B cell (primary cell): ENCODE results near the gene PLA2G4E. TPM values are rescaled to one million over a fixed set of nuclear protein-coding genes. Genes with fewer than 3 reads are reported as not detected.

ENCODE experiments used
- ATAC-seq: fragments of 200-7000 bp; cut with Tn5 transposase; one replicate; pipeline ENCODE4 v1.10.0; 2021; ENCODE audit warnings: low read depth, mild to moderate bottlenecking, moderate number of reproducible peaks, moderate library complexity
- CTCF ChIA-PET: fragments of 350-600 bp; sonication (Branson Sonifier 250); formaldehyde crosslinking; loops from one replicate; lab custom pipeline; 2021; ENCODE audit warnings: antibody characterized with exemption, inconsistent platforms; lab: Charles Lee
- POLR2A ChIA-PET: fragments of 350-600 bp; sonication (Branson Sonifier 250); formaldehyde crosslinking; loops from one replicate; lab custom pipeline; 2021; ENCODE audit warnings: antibody characterized with exemption; lab: Charles Lee
- DNase-seq: peaks from one replicate; pipeline ENCODE4 v3.0.0; 2013
- H2AFZ ChIP-seq: 2 replicates; pipeline ENCODE4 v1.6.1; 2012; ENCODE audit warnings: mild to moderate bottlenecking, low read depth, low read length; ENCODE audit not compliant: insufficient read depth, poor library complexity, severe bottlenecking
- H3K27ac ChIP-seq, 2 donors: 1 replicate in 1 of 2; 2 replicates in 1 of 2; pipeline ENCODE4 v1.5.1; 2012 to 2013; ENCODE audit warnings: low read length in 2 of 2, mild to moderate bottlenecking in 2 of 2, moderate library complexity in 1 of 2
- H3K27me3 ChIP-seq, 4 experiments: fragments of 200-600 bp in 1 of 4; sonication (generic) in 1 of 4; replicated peaks in 1 of 4; 1 replicate in 2 of 4; 2 replicates in 2 of 4; pipeline versions ENCODE4 v1.6.1 to v1.7.0; 2013 to 2016; ENCODE audit warnings: low read length in 3 of 4, mild to moderate bottlenecking in 2 of 4, mixed read lengths in 1 of 4, moderate library complexity in 1 of 4; ENCODE audit not compliant: insufficient read depth in 4 of 4, control insufficient read depth in 3 of 4; ENCODE audit errors: control extremely low read depth in 1 of 4
- H3K36me3 ChIP-seq, 2 experiments: replicated peaks in 1 of 2; 1 replicate in 1 of 2; 2 replicates in 1 of 2; pipeline versions ENCODE4 v1.6.1 to v1.7.1; 2013; ENCODE audit warnings: low read length in 1 of 2; ENCODE audit not compliant: insufficient read depth in 2 of 2, control insufficient read depth in 1 of 2; ENCODE audit errors: control extremely low read depth in 1 of 2, extremely low read depth in 1 of 2
- H3K4me1 ChIP-seq, 2 donors: fragments of 200-600 bp in 1 of 2; sonication (generic) in 1 of 2; 1 replicate in 1 of 2; 2 replicates in 1 of 2; pipeline versions ENCODE4 v1.5.1 to v1.6.1; 2013 to 2017; ENCODE audit warnings: low read length in 2 of 2; ENCODE audit not compliant: control insufficient read depth in 2 of 2, insufficient read depth in 2 of 2
- H3K4me2 ChIP-seq: replicated peaks from 2 replicates; pipeline ENCODE3; 2012; ENCODE audit warnings: mild to moderate bottlenecking, low read depth, low read length; ENCODE audit not compliant: poor library complexity, severe bottlenecking
- H3K4me3 ChIP-seq, 5 experiments: fragments of 200-600 bp in 1 of 5; sonication (generic) in 1 of 5; 1 replicate in 3 of 5; 2 replicates in 2 of 5; pipeline versions ENCODE4 v1.5.1 to v1.7.0; 2011 to 2016; ENCODE audit warnings: low read length in 4 of 5, mild to moderate bottlenecking in 4 of 5, low read depth in 2 of 5, control low read depth in 1 of 5, moderate library complexity in 1 of 5; ENCODE audit not compliant: insufficient read depth in 1 of 5; ENCODE audit errors: control extremely low read depth in 1 of 5, extremely low read depth in 1 of 5
- H3K79me2 ChIP-seq: fragments of 200-600 bp; sonication (generic); one replicate; pipeline ENCODE4 v1.6.0; 2016; ENCODE audit warnings: low read length; ENCODE audit not compliant: control insufficient read depth, insufficient read depth
- H3K9ac ChIP-seq: fragments of 200-600 bp; sonication (generic); 2 replicates; pipeline ENCODE4 v1.6.1; 2017; ENCODE audit warnings: mild to moderate bottlenecking, low read length, moderate library complexity
- H3K9me3 ChIP-seq, 3 donors: one replicate each; pipeline versions ENCODE4 v1.6.1 to v1.7.1; 2013; ENCODE audit warnings: low read length in 2 of 3; ENCODE audit not compliant: control insufficient read depth in 2 of 3, insufficient read depth in 1 of 3; ENCODE audit errors: control extremely low read depth in 1 of 3
- H4K20me1 ChIP-seq: 2 replicates; pipeline ENCODE4 v1.6.0; 2012; ENCODE audit warnings: mild to moderate bottlenecking, low read length; ENCODE audit not compliant: insufficient read depth, control insufficient read depth, poor library complexity, severe bottlenecking
- H3K27ac Mint-ChIP-seq: one replicate; pipeline ENCODE4 v1.8.0; 2021; ENCODE audit warnings: mixed read lengths
- H3K27me3 Mint-ChIP-seq: one replicate; pipeline ENCODE4 v1.8.0; 2021; ENCODE audit warnings: mixed read lengths
- H3K4me1 Mint-ChIP-seq: one replicate; pipeline ENCODE4 v1.8.0; 2021; ENCODE audit warnings: mixed read lengths
- H3K4me3 Mint-ChIP-seq: one replicate; pipeline ENCODE4 v1.8.0; 2021; ENCODE audit warnings: mixed read lengths
- H3K9me3 Mint-ChIP-seq: one replicate; pipeline ENCODE4 v1.8.0; 2022; ENCODE audit warnings: mixed read lengths; ENCODE audit not compliant: insufficient read depth
- EZH2 ChIP-seq: IDR thresholded peaks from 2 replicates; pipeline ENCODE4 v1.6.1; 2012; ENCODE audit warnings: borderline replicate concordance, low read depth, mild to moderate bottlenecking, moderate library complexity, low read length; ENCODE audit not compliant: insufficient read depth, poor library complexity, severe bottlenecking
- WGBS: methylation state at CpG from one replicate; pipeline ENCODE4 v1.1.5; 2013; ENCODE audit warnings: missing lambda C conversion rate; ENCODE audit not compliant: insufficient coverage; 5-methylcytosine and 5-hydroxymethylcytosine counted together
- intact Hi-C: fragments of 100-400 bp; cut with micrococcal nuclease; formaldehyde crosslinking; loops from one replicate; pipeline ENCODE4 v1.10.0; 2022
- polyA plus RNA-seq: library from polyadenylated mRNA; depleted of rRNA; stranded (reverse); fragments of >200 nt; gene quantifications from 2 replicates; pipeline ENCODE4 v1.2.3, GENCODE V29; 2012
- total RNA-seq, 2 donors: library from RNA; stranded (reverse); fragments of 120-200 nt in 1 of 2; gene quantifications; 1 replicate in 1 of 2; 2 replicates in 1 of 2; pipeline versions ENCODE4 v1.2.3 to v1.2.4, GENCODE V29; 2013 to 2022
- TF ChIP-seq, protein P1 (sequence below): fragments of 200-600 bp; IDR thresholded peaks from one replicate; pipeline ENCODE4 v1.8.0; 2022; ENCODE audit warnings: antibody characterized with exemption, mild to moderate bottlenecking

Gene PLA2G4E
- total and polyA plus RNA-seq, 2 donors (not counting 1 experiment from before 2014, with no cell fraction given), result not detected

- no peak overlapping the region for H3K4me3 Mint-ChIP-seq
- H3K36me3 ChIP-seq, result no peaks in the 10 kb centered on the region
- no peak overlapping the region for H2AFZ ChIP-seq
- ChIA-PET POLR2A (no interaction called here), CTCF (interaction anchor here (1.6 kb wide), 1 partner anchor 65 kb away, joined by 6 read pairs; no protein-coding TSS in a partner anchor)
- 97% methylated on average over 9 of the region's 10 CpGs for WGBS
- peaks cover 12% of the 10 kb centered on the region for H3K27me3 Mint-ChIP-seq
- peaks cover 8% of the 10 kb centered on the region for H3K4me1 Mint-ChIP-seq
- no peak overlapping the region for H3K4me3 ChIP-seq
- intact Hi-C loops, result no loop called here
- no peak for ATAC-seq
- no peak overlapping the region for H3K4me2 ChIP-seq
- no peak for TF ChIP-seq EZH2
- TF ChIP-seq, protein P1, sequence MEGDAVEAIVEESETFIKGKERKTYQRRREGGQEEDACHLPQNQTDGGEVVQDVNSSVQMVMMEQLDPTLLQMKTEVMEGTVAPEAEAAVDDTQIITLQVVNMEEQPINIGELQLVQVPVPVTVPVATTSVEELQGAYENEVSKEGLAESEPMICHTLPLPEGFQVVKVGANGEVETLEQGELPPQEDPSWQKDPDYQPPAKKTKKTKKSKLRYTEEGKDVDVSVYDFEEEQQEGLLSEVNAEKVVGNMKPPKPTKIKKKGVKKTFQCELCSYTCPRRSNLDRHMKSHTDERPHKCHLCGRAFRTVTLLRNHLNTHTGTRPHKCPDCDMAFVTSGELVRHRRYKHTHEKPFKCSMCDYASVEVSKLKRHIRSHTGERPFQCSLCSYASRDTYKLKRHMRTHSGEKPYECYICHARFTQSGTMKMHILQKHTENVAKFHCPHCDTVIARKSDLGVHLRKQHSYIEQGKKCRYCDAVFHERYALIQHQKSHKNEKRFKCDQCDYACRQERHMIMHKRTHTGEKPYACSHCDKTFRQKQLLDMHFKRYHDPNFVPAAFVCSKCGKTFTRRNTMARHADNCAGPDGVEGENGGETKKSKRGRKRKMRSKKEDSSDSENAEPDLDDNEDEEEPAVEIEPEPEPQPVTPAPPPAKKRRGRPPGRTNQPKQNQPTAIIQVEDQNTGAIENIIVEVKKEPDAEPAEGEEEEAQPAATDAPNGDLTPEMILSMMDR, result no peak
- H3K4me1 ChIP-seq, result peaks cover 3 to 6% of the 10 kb centered on the region in 2 donors
- no peak overlapping the region for H3K27ac Mint-ChIP-seq
- no peaks in the 10 kb centered on the region for H4K20me1 ChIP-seq
- no peaks in the 10 kb centered on the region for H3K79me2 ChIP-seq
- no peak overlapping the region for H3K9ac ChIP-seq
- no peaks in the 10 kb centered on the region for H3K9me3 Mint-ChIP-seq
- DNase-seq, result no peak
- no peaks in the 10 kb centered on the region for H3K9me3 ChIP-seq
- no peak overlapping the region for H3K27ac ChIP-seq
- H3K27me3 ChIP-seq, result peaks cover 0 to 2% (median 0%) of the 10 kb centered on the region in 4 experiments
Measured at GRCh38 chr15:41996376-41996775, 24.5 kb downstream of the PLA2G4E start.

DNA sequence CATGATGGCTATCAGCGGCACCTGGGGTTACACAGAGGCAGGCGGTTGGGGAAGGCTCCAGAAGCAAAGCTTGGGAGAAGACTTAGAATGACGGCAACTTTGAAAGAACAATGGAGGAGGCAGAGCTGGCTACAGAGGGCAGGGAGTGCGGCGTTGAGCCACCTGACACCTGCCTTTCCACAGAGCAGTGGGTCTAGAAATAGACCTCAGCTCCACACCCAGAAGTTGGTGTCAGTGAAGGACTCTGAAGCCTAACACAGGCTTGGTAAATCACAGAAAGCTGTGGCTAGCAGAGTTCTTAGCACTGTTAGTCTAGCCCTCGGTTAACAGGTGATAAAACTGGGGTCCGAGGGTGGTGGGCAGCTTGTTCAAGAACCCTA, 25.4 kb downstream of the PLA2G4E start:
- no peaks in the 10 kb centered on the region for H3K36me3 ChIP-seq
- no peak overlapping the region for H3K9ac ChIP-seq
- H3K4me3 ChIP-seq, result no peak overlapping the region
- no peak overlapping the region for H3K27ac ChIP-seq
- H2AFZ ChIP-seq, result no peak overlapping the region
- ATAC-seq (no peak), DNase-seq (no peak)
- Mint-ChIP-seq H3K27me3 (peaks cover 8% of the 10 kb centered on the region), H3K4me1 (peaks cover 8% of the 10 kb centered on the region), H3K4me3 (no peak overlapping the region), H3K27ac (no peak overlapping the region), H3K9me3 (no peaks in the 10 kb centered on the region)
- intact Hi-C loops, result no loop called here
- ChIA-PET POLR2A (no interaction called here), CTCF (interaction anchor here (0.7 to 7.4 kb wide), 3 partner anchors 11 to 88 kb away, joined by 3 to 88 read pairs (median 5); no protein-coding TSS in a partner anchor)
- H3K4me1 ChIP-seq, result peaks cover 3 to 6% of the 10 kb centered on the region in 2 donors
- WGBS, result 99% methylated on average over 7 of the region's 7 CpGs
- no peaks in the 10 kb centered on the region for H3K79me2 ChIP-seq
- no peaks in the 10 kb centered on the region for H4K20me1 ChIP-seq
- no peaks in the 10 kb centered on the region for H3K9me3 ChIP-seq
- peaks cover 0 to 2% (median 0%) of the 10 kb centered on the region in 4 experiments for H3K27me3 ChIP-seq
- H3K4me2 ChIP-seq, result no peak overlapping the region
- TF ChIP-seq EZH2, result no peak
- TF ChIP-seq, protein P1, result no peak
